Endothelial cell of umbilical vein (primary cell): ENCODE results near the gene CAMTA1. TPM values are rescaled to one million over a fixed set of nuclear protein-coding genes. Genes with fewer than 3 reads are reported as not detected.

Experiments
- BruUV-seq: library from RNA; stranded (reverse); fragments of 400-500 nt; replicated peaks from 2 replicates; lab custom pipeline; 2021; lab: Mats Ljungman, UMichigan
- CTCF ChIA-PET: fragments of 300-600, 350-600 bp; sonication (Branson Sonifier 250); formaldehyde crosslinking; loops from one replicate; lab custom pipeline; 2021; ENCODE audit warnings: antibody characterized with exemption, inconsistent platforms; lab: Charles Lee
- POLR2A ChIA-PET: fragments of 300-600, 350-600 bp; sonication (Branson Sonifier 250); formaldehyde crosslinking; loops from one replicate; lab custom pipeline; 2021; ENCODE audit warnings: antibody characterized with exemption, inconsistent platforms; lab: Charles Lee
- DNase-seq: peaks from one replicate; pipeline ENCODE4 v3.0.0-alpha.2; 2011; ENCODE audit warnings: low read depth, low spot score
- FAIRE-seq: peaks from 2 replicates; lab custom pipeline; 2011; peaks lifted over from hg19 to GRCh38; lab: Jason Lieb, UNC
- H2AFZ ChIP-seq: 2 replicates; pipeline ENCODE4 v1.6.0; 2012; ENCODE audit warnings: low read depth, low read length, control low read depth, inconsistent platforms
- H3K27ac ChIP-seq: 2 replicates; pipeline ENCODE4 v1.5.1; 2011; ENCODE audit warnings: low read depth, mild to moderate bottlenecking, control low read depth, low read length, moderate library complexity; ENCODE audit not compliant: insufficient read depth
- H3K27me3 ChIP-seq, 2 experiments: 2 replicates each; pipeline versions ENCODE4 v1.6.0 to v1.6.1; 2011; ENCODE audit warnings: low read length in 2 of 2, mixed read lengths in 1 of 2; ENCODE audit not compliant: control insufficient read depth in 2 of 2, insufficient read depth in 2 of 2
- H3K36me3 ChIP-seq, 2 experiments: 2 replicates in 1 of 2; 3 replicates in 1 of 2; pipeline ENCODE4 v1.5.1; 2011; ENCODE audit warnings: low read length in 2 of 2, mild to moderate bottlenecking in 1 of 2, moderate library complexity in 1 of 2; ENCODE audit not compliant: control insufficient read depth in 2 of 2, insufficient read depth in 2 of 2; ENCODE audit errors: extremely low read depth in 1 of 2
- H3K4me1 ChIP-seq: 3 replicates; pipeline ENCODE4 v1.5.1; 2011; ENCODE audit warnings: mild to moderate bottlenecking, low read length; ENCODE audit not compliant: control insufficient read depth, insufficient read depth; ENCODE audit errors: extremely low read depth
- H3K4me2 ChIP-seq: 2 replicates; pipeline ENCODE4 v1.6.1; 2011; ENCODE audit warnings: low read length, control low read depth, mixed read lengths; ENCODE audit not compliant: insufficient read depth
- H3K4me3 ChIP-seq, 3 experiments: fragments of 200-600 bp in 1 of 3; sonication (generic), shearing (Covaris generic) in 1 of 3; replicated peaks in 1 of 3; 2 replicates each; pipeline ENCODE4 v1.5.1; 2011 to 2016; ENCODE audit warnings: control low read depth in 3 of 3, low read length in 3 of 3, mild to moderate bottlenecking in 2 of 3, inconsistent platforms in 1 of 3, low read depth in 1 of 3, moderate library complexity in 1 of 3; ENCODE audit not compliant: insufficient read depth in 1 of 3
- H3K79me2 ChIP-seq: 2 replicates; pipeline ENCODE4 v1.6.0; 2012; ENCODE audit warnings: low read length, inconsistent platforms; ENCODE audit not compliant: control insufficient read depth, insufficient read depth
- H3K9ac ChIP-seq: replicated peaks from 2 replicates; pipeline ENCODE3; 2011; ENCODE audit warnings: low read length, control low read depth; ENCODE audit not compliant: insufficient read depth; ENCODE audit errors: extremely low read depth
- H3K9me1 ChIP-seq: replicated peaks from 3 replicates; pipeline ENCODE4 v1.6.0; 2011; ENCODE audit warnings: mild to moderate bottlenecking, low read length; ENCODE audit not compliant: control insufficient read depth, insufficient read depth; ENCODE audit errors: extremely low read depth
- H3K9me3 ChIP-seq: replicated peaks from 2 replicates; pipeline ENCODE4 v1.5.1; 2012; ENCODE audit warnings: low read length, inconsistent platforms; ENCODE audit not compliant: control insufficient read depth, insufficient read depth
- H4K20me1 ChIP-seq: replicated peaks from 2 replicates; pipeline ENCODE3; 2011; ENCODE audit warnings: mild to moderate bottlenecking, low read length; ENCODE audit not compliant: control insufficient read depth, insufficient read depth; ENCODE audit errors: extremely low read depth
- EZH2 ChIP-seq: IDR thresholded peaks from 2 replicates; pipeline ENCODE4 v1.6.1; 2012; ENCODE audit warnings: borderline replicate concordance, low read depth, mild to moderate bottlenecking, moderate library complexity, low read length, inconsistent platforms; ENCODE audit not compliant: severe bottlenecking
- FOS ChIP-seq: IDR thresholded peaks from 2 replicates; pipeline ENCODE4 v1.6.1; 2011; ENCODE audit warnings: mild to moderate bottlenecking, low read length, moderate library complexity, borderline replicate concordance; ENCODE audit not compliant: insufficient read depth
- GATA2 ChIP-seq: IDR thresholded peaks from 2 replicates; pipeline ENCODE4 v1.7.0; 2011; ENCODE audit warnings: low read depth, mild to moderate bottlenecking, moderate library complexity, mixed read lengths, low read length; ENCODE audit not compliant: insufficient read length, insufficient read depth
- JUN ChIP-seq: IDR thresholded peaks from 2 replicates; pipeline ENCODE4 v1.6.1; 2011; ENCODE audit warnings: borderline replicate concordance, low read depth; ENCODE audit not compliant: insufficient read length, insufficient read depth
- MAX ChIP-seq: IDR thresholded peaks from 2 replicates; pipeline ENCODE4 v1.6.1; 2011; ENCODE audit not compliant: insufficient read depth, insufficient read length
- MYC ChIP-seq: IDR thresholded peaks from one replicate; pipeline ENCODE4 v1.6.1; 2011; ENCODE audit warnings: mild to moderate bottlenecking, low read depth, low read length
- POLR2A ChIP-seq: IDR thresholded peaks from 2 replicates; pipeline ENCODE4 v1.6.1; 2012; ENCODE audit warnings: low read depth, mild to moderate bottlenecking, control low read depth, low read length
- POLR2AphosphoS5 ChIP-seq: IDR thresholded peaks from 2 replicates; pipeline ENCODE4 v1.6.1; 2012; ENCODE audit warnings: low read depth, mild to moderate bottlenecking, control low read depth, low read length, moderate library complexity; ENCODE audit not compliant: insufficient read depth
- dilution Hi-C: fragments of 300-500 bp; cut with MboI; formaldehyde crosslinking; loops from one replicate; pipeline ENCODE4 v1.15.0; 2019; ENCODE audit warnings: low sequenced_read_pairs; ENCODE audit not compliant: extremely low pct_ligation_motif_present
- intact Hi-C: fragments of 100-400 bp; cut with micrococcal nuclease; formaldehyde crosslinking; loops from one replicate; pipeline ENCODE4 v1.10.0; 2022
- polyA plus RNA-seq, 4 experiments: library from polyadenylated mRNA; depleted of rRNA in 3 of 4; stranded (reverse) in 3 of 4; unstranded in 1 of 4; fragments of >200 nt; gene quantifications; 2 replicates each; pipeline versions ENCODE4 v1.2.1 to v1.2.3, GENCODE V29; 2011 to 2012; ENCODE audit warnings: missing spikeins in 1 of 4
- total RNA-seq: library from RNA; stranded (reverse); gene quantifications from 2 replicates; pipeline ENCODE4 v1.2.3, GENCODE V29; 2021

Gene CAMTA1
- total and polyA plus RNA-seq, 2 donors (not counting 3 experiments of a cell fraction or from before 2014, with no cell fraction given): 50.8 to 92.7 TPM

- DNase-seq (peak; percentile 95), FAIRE-seq (peak; percentile 92)
- peak overlapping the region; percentile 89 for H3K27ac ChIP-seq
- POLR2A ChIA-PET: no interaction called here
- TF ChIP-seq JUN (peak; percentile 95), POLR2AphosphoS5 (no peak), EZH2 (no peak), GATA2 (no peak), MYC (no peak), FOS (peak; percentile 84), POLR2A (no peak), MAX (no peak)
- peaks cover 5% of the 10 kb centered on the region for H3K79me2 ChIP-seq
- peak overlapping the region in 1 of 3 experiments; percentile 5 for H3K4me3 ChIP-seq
- H2AFZ ChIP-seq: peak overlapping the region; percentile 14
- intact Hi-C loops: loop anchor here (1.0 kb wide), 3 partner anchors 31 to 75 kb away; no protein-coding TSS in a partner anchor
- H3K9ac ChIP-seq: peak overlapping the region; percentile 63
- H3K4me2 ChIP-seq: peak overlapping the region; percentile 72
- no peaks in the 10 kb centered on the region for H3K9me3 ChIP-seq
- H3K36me3 ChIP-seq: peaks cover 0 to 3% of the 10 kb centered on the region in 2 experiments
- H3K4me1 ChIP-seq: peaks cover 20% of the 10 kb centered on the region
- H3K27me3 ChIP-seq: no peaks in the 10 kb centered on the region
- no peaks in the 10 kb centered on the region for H3K9me1 ChIP-seq
- H4K20me1 ChIP-seq: no peaks in the 10 kb centered on the region
- CTCF ChIA-PET: interaction anchor here (1.0 to 1.2 kb wide), 3 partner anchors 9 to 48 kb away, joined by 3 read pairs; no protein-coding TSS in a partner anchor
- dilution Hi-C loops: no loop called here
- BruUV-seq: no TSS peak
These were observed 74.4 kb downstream of the CAMTA1 start for GRCh38 chr1:6859415-6860343.
